GM23248 (cell line): Measurements from ENCODE around the gene L1CAM.

Source experiments
- EZH2 ChIP-seq: fragments of 200-600 bp; sonication (generic); IDR thresholded peaks from 2 replicates; pipeline ENCODE4 v1.6.1; 2018; ENCODE audit warnings: antibody characterized with exemption, mild to moderate bottlenecking; ENCODE audit not compliant: insufficient read depth, poor library complexity, severe bottlenecking
- EZH2phosphoT487 ChIP-seq: fragments of 200-600 bp; sonication (generic); IDR thresholded peaks from 2 replicates; pipeline ENCODE4 v1.6.1; 2018; ENCODE audit warnings: antibody characterized with exemption, moderate library complexity, mild to moderate bottlenecking, low read depth; ENCODE audit not compliant: insufficient read depth

DNA sequence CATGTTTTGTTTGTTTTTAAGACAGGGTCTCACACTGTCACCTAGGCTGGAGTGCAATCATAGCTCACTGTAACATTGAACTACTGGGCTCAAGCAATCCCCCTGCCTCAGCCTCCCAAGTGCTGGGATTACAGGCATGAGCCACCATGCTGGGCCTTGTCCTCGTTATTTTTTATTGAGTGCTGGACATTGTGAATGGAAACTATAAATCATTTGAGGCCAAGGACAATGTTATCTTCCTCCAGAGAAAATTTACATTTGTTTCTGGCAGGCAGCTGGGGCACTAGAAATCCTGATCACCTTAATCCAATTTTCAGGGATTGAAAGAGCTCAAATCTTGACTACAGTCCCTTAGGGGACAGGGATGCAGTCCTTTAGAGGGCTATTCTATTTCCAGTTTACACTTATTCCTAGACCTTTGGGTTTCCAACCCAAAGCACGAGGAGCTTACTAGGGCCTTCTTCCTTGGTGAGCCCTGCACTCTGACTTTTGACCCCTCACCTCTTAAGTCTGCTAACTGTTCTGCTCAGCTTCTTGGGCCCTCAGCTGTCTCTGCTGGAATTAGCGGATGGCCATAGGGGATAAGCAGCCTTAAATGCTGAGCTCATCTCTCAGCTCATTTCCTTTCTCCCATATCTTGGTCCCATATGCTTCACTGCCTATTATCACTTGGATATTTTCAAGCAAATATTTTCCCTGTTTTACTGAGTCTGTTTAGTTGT lies 32.6 kb downstream of the L1CAM start:
- TF ChIP-seq EZH2phosphoT487 (no peak), EZH2 (no peak)
